ENCODE measurements around the gene RAD51B.

The RAD51B gene

GRCh38 chr14:68633131-68633991, 813.8 kb downstream of the RAD51B start:
- H3K27ac ChIP-seq: peak overlapping the region; percentile 19; the same call in 1 of the 2 replicates
- DNase-seq (ENCODE audit: low spot score): no peak
- TF ChIP-seq, protein P1, sequence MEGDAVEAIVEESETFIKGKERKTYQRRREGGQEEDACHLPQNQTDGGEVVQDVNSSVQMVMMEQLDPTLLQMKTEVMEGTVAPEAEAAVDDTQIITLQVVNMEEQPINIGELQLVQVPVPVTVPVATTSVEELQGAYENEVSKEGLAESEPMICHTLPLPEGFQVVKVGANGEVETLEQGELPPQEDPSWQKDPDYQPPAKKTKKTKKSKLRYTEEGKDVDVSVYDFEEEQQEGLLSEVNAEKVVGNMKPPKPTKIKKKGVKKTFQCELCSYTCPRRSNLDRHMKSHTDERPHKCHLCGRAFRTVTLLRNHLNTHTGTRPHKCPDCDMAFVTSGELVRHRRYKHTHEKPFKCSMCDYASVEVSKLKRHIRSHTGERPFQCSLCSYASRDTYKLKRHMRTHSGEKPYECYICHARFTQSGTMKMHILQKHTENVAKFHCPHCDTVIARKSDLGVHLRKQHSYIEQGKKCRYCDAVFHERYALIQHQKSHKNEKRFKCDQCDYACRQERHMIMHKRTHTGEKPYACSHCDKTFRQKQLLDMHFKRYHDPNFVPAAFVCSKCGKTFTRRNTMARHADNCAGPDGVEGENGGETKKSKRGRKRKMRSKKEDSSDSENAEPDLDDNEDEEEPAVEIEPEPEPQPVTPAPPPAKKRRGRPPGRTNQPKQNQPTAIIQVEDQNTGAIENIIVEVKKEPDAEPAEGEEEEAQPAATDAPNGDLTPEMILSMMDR (conservative IDR thresholded peaks at IDR 0.05; ENCODE audit: low read depth): no peak
- CTCF ChIA-PET: interaction anchor here (0.7 kb wide), 1 partner anchor 43 kb away, joined by 6 read pairs; no protein-coding TSS in a partner anchor
- POLR2A ChIA-PET (ENCODE audit: low non-redundant PET): no interaction called here

- CTCF ChIA-PET: no interaction called here
- no peak overlapping the region for H3K27ac ChIP-seq
- POLR2A ChIA-PET (ENCODE audit: low non-redundant PET): no interaction called here
- TF ChIP-seq, protein P1 (conservative IDR thresholded peaks at IDR 0.05; ENCODE audit: low read depth): no peak
- no peak for DNase-seq (ENCODE audit: low spot score)
Measured at GRCh38 chr14:68634332-68634731, 814.8 kb downstream of the RAD51B start.

- TF ChIP-seq, protein P1 (conservative IDR thresholded peaks at IDR 0.05; ENCODE audit: low read depth): no peak
- H3K27ac ChIP-seq: no peak overlapping the region
- POLR2A ChIA-PET (ENCODE audit: low non-redundant PET): no interaction called here
- CTCF ChIA-PET: interaction anchor here (0.7 kb wide), 1 partner anchor 157 kb away, joined by 5 read pairs; no protein-coding TSS in a partner anchor
- DNase-seq (ENCODE audit: low spot score): no peak
Measured at GRCh38 chr14:68634874-68635595, 815.5 kb downstream of the RAD51B start.

DNA sequence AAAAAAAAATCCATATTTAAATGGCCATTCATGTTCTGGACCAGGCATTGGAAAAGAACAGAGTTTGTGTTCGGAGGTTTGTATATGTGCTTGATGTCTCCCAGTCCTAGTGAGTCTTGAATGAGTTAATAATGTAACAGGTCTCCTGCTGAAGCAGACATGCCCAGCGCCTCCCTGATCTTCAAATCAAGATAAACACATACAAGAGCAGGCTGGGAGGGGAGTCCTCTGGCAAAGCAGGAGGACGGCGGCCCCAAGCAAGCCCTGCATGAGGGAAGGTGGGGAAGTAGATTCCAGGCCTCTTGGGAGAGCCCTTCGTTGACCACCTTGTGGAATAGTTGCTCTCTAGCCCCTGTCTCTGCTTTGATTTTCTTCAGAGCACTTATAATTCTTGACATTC, 817.0 kb downstream of the RAD51B start:
- no peak overlapping the region for H3K27ac ChIP-seq
- CTCF ChIA-PET: interaction anchor here (0.6 kb wide), 1 partner anchor 1162 kb away, joined by 4 read pairs; no protein-coding TSS in a partner anchor
- POLR2A ChIA-PET (ENCODE audit: low non-redundant PET): no interaction called here
- TF ChIP-seq, protein P1 (conservative IDR thresholded peaks at IDR 0.05; ENCODE audit: low read depth): no peak
- DNase-seq (ENCODE audit: low spot score): no peak

DNA sequence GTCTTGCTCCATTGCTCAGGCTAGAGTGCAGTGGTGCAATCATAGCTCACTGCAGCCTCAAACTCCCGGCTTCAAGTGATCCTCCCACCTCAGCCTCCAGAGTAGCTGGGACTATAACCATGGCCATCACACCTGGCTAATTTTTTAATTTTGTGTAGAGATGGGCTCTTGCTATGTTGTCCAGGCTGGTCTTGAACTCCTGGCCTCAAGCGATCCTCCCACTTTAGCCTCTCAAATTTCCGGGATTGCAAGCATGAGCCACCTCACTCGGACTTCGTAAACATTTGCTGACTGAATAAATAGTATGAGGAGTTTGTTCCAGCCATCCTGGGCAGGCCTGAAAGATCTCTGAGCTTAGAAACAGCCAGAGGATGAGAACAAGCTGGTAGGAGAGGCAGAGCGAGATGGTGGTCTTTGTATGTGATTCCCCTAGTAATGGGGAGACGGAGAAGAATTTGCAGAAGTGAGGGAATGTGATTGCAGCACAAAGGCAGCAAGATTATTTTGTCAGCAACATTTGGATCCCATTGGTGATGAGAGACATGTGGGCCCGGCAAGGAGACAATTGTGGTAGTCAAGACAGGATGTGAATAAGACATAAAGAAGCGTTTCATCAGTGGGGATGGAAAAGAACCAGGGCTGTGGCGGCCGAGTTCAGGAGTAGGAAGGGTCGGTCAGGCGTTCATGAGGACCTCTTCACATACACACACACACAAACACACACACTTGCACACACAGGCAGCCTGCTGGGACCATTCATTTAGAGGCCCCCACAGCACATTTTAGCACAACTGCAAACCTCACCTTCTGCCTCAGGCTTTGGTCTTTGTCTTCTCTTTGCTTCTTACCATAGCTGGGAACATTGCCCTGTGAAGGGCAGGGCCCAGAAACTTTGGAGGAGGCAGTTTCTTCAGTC, 817.8 kb downstream of the RAD51B start:
- POLR2A ChIA-PET (ENCODE audit: low non-redundant PET): no interaction called here
- no peak overlapping the region for H3K27ac ChIP-seq
- CTCF ChIA-PET: interaction anchor here (0.6 kb wide), 1 partner anchor 1162 kb away, joined by 4 read pairs; no protein-coding TSS in a partner anchor

More for the DNA sequence above, 817.8 kb downstream of the RAD51B start:
- TF ChIP-seq, protein P1 (conservative IDR thresholded peaks at IDR 0.05; ENCODE audit: low read depth): no peak
- no peak for DNase-seq (ENCODE audit: low spot score)

Measured in RWPE1 (cell line).